Tibial artery (tissue), 4 donors: ENCODE data around the gene C2orf92.

ENCODE experiments used
- DNase-seq, 2 donors: peaks; one replicate each; pipeline ENCODE4 v3.0.0-alpha.2; 2019
- H3K27ac ChIP-seq, 2 donors: fragments of 200-600 bp; sonication (generic) in 1 of 2; 1 replicate in 1 of 2; 2 replicates in 1 of 2; pipeline ENCODE4 v1.5.1; 2018 to 2019; ENCODE audit warnings: mild to moderate bottlenecking in 1 of 2
- H3K27me3 ChIP-seq, 2 donors: fragments of 200-600 bp; sonication (generic) in 1 of 2; one replicate each; pipeline versions ENCODE4 v1.5.1 to v1.6.0; 2016 to 2019
- H3K36me3 ChIP-seq, 3 donors: fragments of 200-600 bp; sonication (generic) in 2 of 3; one replicate each; pipeline ENCODE4 v1.5.1; 2016 to 2019; ENCODE audit warnings: mild to moderate bottlenecking in 2 of 3
- H3K4me1 ChIP-seq, 4 donors: fragments of 200-600 bp; sonication (generic) in 2 of 4; 1 replicate in 3 of 4; 2 replicates in 1 of 4; pipeline ENCODE4 v1.5.1; 2016 to 2019
- H3K4me3 ChIP-seq, 2 donors: fragments of 200-600 bp; sonication (generic) in 1 of 2; 1 replicate in 1 of 2; 2 replicates in 1 of 2; pipeline ENCODE4 v1.5.1; 2018 to 2019; ENCODE audit warnings: mild to moderate bottlenecking in 2 of 2
- H3K9me3 ChIP-seq, 3 donors: fragments of 200-600 bp; sonication (generic) in 1 of 3; one replicate each; pipeline ENCODE4 v1.5.1; 2016 to 2019
- intact Hi-C: fragments of 100-400 bp; cut with DNase I; formaldehyde crosslinking; loops from one replicate; pipeline ENCODE4 v1.15.0; 2023; ENCODE audit warnings: low total_unique reads
- TF ChIP-seq, protein P1 (sequence below), 2 experiments: fragments of 200-600 bp in 1 of 2; fragments of 450-650 bp in 1 of 2; IDR thresholded peaks; one replicate each; pipeline ENCODE4 v1.5.1; 2017 to 2019; ENCODE audit warnings: antibody characterized with exemption in 2 of 2, mild to moderate bottlenecking in 1 of 2, moderate library complexity in 1 of 2

Gene C2orf92

GRCh38 chr2:97738179-97739019 lies 68.9 kb downstream of the C2orf92 start:
- no peaks in the 10 kb centered on the region for H3K4me1 ChIP-seq
- H3K4me3 ChIP-seq, result no peak overlapping the region
- H3K27me3 ChIP-seq, result peaks cover 0 to 19% of the 10 kb centered on the region in 2 donors
- H3K36me3 ChIP-seq, result no peaks in the 10 kb centered on the region
- DNase-seq, result peak in 1 of 2 donors; percentile 50
- TF ChIP-seq, protein P1, sequence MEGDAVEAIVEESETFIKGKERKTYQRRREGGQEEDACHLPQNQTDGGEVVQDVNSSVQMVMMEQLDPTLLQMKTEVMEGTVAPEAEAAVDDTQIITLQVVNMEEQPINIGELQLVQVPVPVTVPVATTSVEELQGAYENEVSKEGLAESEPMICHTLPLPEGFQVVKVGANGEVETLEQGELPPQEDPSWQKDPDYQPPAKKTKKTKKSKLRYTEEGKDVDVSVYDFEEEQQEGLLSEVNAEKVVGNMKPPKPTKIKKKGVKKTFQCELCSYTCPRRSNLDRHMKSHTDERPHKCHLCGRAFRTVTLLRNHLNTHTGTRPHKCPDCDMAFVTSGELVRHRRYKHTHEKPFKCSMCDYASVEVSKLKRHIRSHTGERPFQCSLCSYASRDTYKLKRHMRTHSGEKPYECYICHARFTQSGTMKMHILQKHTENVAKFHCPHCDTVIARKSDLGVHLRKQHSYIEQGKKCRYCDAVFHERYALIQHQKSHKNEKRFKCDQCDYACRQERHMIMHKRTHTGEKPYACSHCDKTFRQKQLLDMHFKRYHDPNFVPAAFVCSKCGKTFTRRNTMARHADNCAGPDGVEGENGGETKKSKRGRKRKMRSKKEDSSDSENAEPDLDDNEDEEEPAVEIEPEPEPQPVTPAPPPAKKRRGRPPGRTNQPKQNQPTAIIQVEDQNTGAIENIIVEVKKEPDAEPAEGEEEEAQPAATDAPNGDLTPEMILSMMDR (IDR thresholded peaks at IDR 0.05), result no peak
- intact Hi-C loops, result no loop called here
- no peak overlapping the region for H3K27ac ChIP-seq
- no peaks in the 10 kb centered on the region for H3K9me3 ChIP-seq

DNA sequence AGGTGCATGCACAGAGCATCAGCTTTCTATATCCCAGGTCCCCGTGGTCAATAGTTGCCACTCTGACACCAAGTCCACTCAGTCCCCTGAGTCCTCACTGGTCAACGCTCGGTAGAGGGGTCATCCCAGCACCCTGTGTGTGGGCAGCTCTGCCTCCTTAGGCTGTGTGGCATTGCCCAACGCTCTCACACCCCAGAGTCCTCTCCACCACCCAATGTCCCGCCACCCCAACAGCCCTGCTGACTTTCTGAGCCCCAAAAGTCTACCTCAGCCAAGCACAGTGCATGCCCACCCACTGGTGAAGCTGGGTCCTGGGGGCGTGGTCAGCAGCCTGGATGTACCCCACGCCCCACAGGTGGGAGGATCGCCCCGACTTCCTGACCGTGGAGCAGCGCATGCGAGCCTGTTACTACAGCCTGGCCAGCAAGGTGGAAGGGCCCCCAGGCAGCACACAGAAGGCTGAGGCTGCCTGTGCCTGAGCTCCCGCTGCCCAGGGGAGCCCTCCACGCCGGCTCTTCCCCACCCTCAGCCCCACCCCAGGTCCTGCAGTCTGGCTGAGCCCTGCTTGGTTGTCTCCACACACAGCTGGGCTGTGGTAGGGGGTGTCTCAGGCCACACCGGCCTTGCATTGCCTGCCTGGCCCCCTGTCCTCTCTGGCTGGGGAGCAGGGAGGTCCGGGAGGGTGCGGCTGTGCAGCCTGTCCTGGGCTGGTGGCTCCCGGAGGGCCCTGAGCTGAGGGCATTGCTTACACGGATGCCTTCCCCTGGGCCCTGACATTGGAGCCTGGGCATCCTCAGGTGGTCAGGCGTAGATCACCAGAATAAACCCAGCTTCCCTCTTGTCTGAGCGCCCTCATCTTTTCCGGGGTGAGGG lies 69.7 kb downstream of the C2orf92 start:
- TF ChIP-seq, protein P1 (IDR thresholded peaks at IDR 0.05), result no peak
- Histone ChIP-seq H3K36me3 (peaks cover 7 to 8% (median 7%) of the 10 kb centered on the region in 3 donors), H3K27ac (no peak overlapping the region), H3K4me1 (no peaks in the 10 kb centered on the region), H3K27me3 (peaks cover 0 to 19% of the 10 kb centered on the region in 2 donors), H3K4me3 (no peak overlapping the region), H3K9me3 (no peaks in the 10 kb centered on the region)
- intact Hi-C loops, result no loop called here
- peak in 1 of 2 donors; percentile 54 for DNase-seq

- intact Hi-C loops, result no loop called here
- Histone ChIP-seq H3K9me3 (no peaks in the 10 kb centered on the region), H3K27me3 (peaks cover 0 to 16% of the 10 kb centered on the region in 2 donors), H3K4me1 (no peaks in the 10 kb centered on the region), H3K36me3 (peaks cover 10% of the 10 kb centered on the region in 3 donors), H3K27ac (no peak overlapping the region), H3K4me3 (no peak overlapping the region)
- TF ChIP-seq, protein P1 (IDR thresholded peaks at IDR 0.05), result no peak
- peak in 1 of 2 donors; percentile 41 for DNase-seq
Observed at GRCh38 chr2:97739893-97740245, 70.4 kb downstream of the C2orf92 start.

DNA sequence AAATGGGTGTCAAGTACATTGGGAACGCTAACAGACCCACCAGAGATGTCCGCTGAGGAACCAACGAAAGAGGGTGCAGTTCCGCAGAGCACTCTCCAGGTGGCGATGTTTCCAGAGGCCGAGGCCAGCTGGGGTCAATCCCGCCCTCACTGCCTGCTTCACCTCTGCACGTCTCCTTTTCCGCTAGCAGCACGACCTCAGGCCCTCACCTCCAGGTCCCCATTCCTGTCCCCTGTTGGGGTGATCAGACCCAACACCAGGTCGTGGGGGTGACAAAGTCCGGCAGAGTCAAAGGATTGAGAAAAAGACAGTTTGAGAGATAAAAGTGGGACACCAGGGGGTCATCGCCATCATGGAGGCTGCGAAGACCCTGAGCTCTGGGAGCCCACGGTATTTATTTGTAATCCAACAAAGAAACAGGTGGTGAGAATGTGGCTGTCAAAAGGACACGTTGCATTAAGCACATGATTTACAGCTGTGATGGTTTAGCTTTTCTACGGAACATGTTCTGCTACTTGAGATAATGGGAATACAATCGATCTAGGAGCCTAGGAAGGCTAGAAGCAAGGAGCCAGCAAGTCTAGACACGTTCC lies 71.2 kb downstream of the C2orf92 start:
- Histone ChIP-seq H3K9me3 (no peaks in the 10 kb centered on the region), H3K36me3 (peaks cover 10% of the 10 kb centered on the region in 3 donors), H3K4me3 (no peak overlapping the region), H3K4me1 (no peaks in the 10 kb centered on the region), H3K27me3 (peaks cover 0 to 16% of the 10 kb centered on the region in 2 donors), H3K27ac (no peak overlapping the region)
- intact Hi-C loops, result no loop called here
- peak in 1 of 2 donors; percentile 54 for DNase-seq
- TF ChIP-seq, protein P1 (IDR thresholded peaks at IDR 0.05), result peak; percentile 23 to 37

DNA sequence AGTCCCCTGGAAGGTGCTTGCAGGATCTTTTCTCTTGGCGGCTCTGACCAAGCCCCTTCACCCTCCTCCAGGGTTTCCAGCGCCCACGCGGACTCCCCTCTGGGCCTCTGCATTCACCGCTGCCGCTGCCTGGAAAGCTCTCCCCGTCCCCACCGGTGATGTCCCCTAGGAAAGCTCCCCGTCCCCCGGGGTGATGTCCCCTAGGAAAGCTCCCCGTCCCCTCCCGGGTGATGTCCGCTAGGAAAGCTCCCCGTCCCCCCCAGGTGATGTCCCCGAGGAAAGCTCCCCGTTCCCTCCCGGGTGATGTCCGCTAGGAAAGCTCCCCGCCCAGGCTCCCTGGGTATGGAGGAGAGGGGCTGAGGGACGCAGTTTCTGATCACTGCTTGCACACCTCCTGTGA lies 71.7 kb downstream of the C2orf92 start:
- TF ChIP-seq, protein P1 (IDR thresholded peaks at IDR 0.05), result no peak
- Histone ChIP-seq H3K4me1 (no peaks in the 10 kb centered on the region), H3K36me3 (peaks cover 10% of the 10 kb centered on the region in 3 donors), H3K4me3 (no peak overlapping the region), H3K27me3 (peaks cover 0 to 16% of the 10 kb centered on the region in 2 donors), H3K27ac (no peak overlapping the region), H3K9me3 (no peaks in the 10 kb centered on the region)
- peak in 1 of 2 donors; percentile 48 for DNase-seq
- intact Hi-C loops, result no loop called here
